ENCODE measurements around the gene MAP4K5. TPM values are rescaled to one million over a fixed set of nuclear protein-coding genes. Genes with fewer than 3 reads are reported as not detected.
A peak's percentile ranks its signal among the peaks of the same experiment; 100 is the strongest.

MAP4K5 gene
- polyA plus RNA-seq, 12 donors, result 25.7 to 85.5 (median 37.5) TPM; not detected in 1

- no peak for DNase-seq
Measured at GRCh38 chr14:50400461-50400860, 131.9 kb downstream of the MAP4K5 start.

DNA sequence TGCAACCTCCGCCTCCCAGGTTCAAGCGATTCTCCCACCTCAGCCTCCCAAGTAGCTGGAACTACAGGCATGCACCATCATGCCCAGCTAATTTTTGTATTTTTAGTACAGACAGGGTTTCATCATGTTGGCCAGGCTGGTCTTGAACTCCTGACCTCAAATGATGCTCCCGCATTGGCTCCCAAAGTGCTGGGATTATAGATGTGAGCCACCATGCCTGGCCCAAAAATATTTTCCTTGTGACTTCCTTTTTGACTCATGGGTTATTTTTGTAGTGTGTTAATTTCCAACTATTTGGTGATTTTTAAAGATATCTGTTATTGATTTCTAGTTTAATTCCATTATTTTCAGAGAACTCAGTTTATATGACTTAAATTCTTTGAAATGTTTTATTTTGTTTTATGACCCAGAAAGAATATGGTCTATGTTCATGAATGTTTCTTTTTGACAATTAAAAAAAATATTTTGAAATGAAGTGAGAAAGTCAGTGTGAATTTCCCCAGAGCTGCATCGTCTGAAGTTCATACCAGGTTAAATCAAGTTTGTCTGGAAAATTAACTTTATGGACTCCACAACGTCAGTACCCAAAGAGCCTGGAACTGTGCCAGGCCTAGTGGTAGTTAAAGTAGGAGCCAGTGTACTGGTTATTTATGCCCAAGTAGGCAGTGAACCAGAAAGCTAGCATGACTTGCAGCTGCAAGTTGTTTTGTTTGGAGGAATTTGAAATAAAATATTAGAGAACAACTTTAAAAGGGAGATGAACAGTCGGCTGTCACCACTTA, 132.9 kb downstream of the MAP4K5 start:
- no peak for DNase-seq

- no peak for DNase-seq
Measured at GRCh38 chr14:50398189-50398580, 134.2 kb downstream of the MAP4K5 start.

- no peak for DNase-seq
Measured at GRCh38 chr14:50397390-50398188, 134.8 kb downstream of the MAP4K5 start.

GRCh38 chr14:50396631-50397389, 135.6 kb downstream of the MAP4K5 start, which contains the start of gene CDKL1:
Gene CDKL1, minus strand, starts transcription at chr14:50396881. Its CDS starts 1,013 bp downstream, at chr14:50395868.
- DNase-seq, result peak; percentile 59

GRCh38 chr14:50395448-50395847, 136.9 kb downstream of the MAP4K5 start:
- no peak for DNase-seq

DNA sequence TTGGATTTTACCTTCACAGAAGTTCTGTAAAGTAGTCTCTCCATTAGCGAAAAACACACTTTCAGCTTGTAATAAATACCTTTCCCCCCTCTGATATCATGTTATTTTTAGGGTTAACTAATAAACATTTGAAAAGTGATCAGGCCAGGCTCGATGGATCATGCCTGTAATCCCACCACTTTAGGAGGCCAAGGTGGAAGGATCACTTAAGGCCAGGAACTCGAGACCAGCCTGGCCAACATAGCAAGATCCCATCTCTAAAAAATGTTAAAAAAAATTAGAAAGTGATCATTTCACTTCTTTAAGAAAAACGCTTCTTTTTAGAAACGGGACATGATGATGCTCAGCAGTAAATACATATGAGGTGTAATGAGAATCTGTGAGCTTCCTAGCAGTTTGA, 137.7 kb downstream of the MAP4K5 start:
- DNase-seq, result no peak

- no peak for DNase-seq
Measured at GRCh38 chr14:50389668-50390441, 142.5 kb downstream of the MAP4K5 start.

GRCh38 chr14:50388256-50388931, 144.0 kb downstream of the MAP4K5 start:
- DNase-seq, result no peak

DNA sequence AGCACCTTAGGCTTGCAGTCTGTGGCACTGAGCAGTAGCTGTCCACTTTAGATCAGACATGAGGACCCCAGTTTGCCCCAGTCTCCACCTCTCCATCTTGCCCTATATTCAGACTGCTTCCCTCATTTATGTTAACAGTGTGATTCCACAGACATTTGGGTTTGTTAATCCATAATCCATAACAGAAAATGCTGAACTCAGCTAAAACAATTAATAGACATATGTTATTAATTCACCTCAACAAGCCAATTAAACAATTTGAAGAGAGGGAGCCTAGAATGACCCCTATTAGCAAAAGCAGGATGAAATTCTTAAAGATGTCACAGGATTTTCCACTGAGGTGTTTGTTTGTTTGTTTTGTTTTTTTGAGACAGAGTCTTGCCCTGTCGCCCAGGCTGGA, 144.8 kb downstream of the MAP4K5 start:
- DNase-seq, result no peak

DNA sequence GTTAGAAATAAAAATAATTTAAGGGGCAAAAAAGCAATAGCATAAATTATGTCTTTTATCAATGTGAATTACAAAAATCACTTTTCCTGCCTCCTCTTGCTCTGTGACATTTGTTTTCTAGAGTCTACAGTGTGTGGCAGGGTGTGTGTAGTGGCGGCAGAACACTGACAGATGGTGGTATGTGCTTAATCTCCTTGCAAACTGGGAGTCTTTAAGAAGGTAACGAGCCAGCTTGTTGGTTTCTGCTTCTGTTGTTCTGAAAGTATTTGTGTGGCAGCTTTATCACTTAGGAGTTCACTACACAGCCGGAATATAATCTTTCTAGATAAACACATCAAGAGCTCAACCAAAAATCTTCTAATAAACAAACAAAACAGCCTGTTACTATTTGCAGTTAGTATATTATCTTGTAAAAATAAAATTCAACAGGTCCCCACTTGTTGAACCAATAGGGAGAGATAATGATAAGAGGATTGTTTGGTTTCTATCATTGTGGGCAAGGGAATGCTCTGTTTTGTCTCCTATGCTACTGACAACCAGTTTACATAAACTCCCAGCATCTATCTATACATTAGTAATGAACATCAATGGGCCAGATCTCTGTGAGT, 148.6 kb downstream of the MAP4K5 start:
- no peak for DNase-seq

- DNase-seq, result no peak
Measured at GRCh38 chr14:50381823-50382287, 150.5 kb downstream of the MAP4K5 start.

DNA sequence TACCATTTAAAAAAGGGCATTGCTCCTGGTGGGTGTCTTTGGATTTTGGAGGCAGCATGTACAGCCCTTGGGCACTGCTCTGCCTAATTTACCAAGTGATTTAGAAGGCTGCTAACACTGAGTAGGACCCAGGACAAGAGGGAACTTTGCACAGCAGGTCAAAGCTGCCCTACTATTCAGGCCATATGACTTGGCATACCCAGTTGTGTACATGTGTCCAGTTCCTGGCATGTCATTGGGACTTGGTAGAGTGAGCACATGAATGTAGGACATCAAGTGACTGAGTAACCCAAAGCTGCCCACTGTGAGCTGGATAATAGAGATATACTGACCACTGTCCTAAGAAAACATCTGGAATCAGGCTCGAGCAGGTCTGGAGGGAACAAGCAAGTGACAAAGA, 151.4 kb downstream of the MAP4K5 start:
- no peak for DNase-seq

- DNase-seq, result no peak
Measured at GRCh38 chr14:50380455-50380854, 151.9 kb downstream of the MAP4K5 start.

DNA sequence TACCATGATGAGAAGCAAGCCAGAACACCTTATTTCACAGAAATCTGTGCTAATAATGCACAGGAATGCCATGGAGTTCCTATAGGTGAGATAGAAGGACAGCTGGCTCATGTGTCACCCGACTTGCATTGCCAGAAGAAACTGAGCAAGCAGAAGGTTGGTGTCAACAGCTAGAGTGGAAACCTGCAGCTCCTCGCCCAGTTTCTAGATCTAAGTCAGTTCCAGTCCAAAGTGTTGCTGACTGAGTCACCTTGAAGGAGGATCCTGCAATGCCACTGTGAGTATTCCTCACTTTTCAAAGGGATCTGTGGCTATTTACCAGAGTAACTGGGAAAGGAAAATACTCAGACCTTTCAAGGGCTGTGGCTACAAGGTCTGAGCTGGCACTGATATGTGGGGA, 152.8 kb downstream of the MAP4K5 start:
- DNase-seq, result no peak

DNA sequence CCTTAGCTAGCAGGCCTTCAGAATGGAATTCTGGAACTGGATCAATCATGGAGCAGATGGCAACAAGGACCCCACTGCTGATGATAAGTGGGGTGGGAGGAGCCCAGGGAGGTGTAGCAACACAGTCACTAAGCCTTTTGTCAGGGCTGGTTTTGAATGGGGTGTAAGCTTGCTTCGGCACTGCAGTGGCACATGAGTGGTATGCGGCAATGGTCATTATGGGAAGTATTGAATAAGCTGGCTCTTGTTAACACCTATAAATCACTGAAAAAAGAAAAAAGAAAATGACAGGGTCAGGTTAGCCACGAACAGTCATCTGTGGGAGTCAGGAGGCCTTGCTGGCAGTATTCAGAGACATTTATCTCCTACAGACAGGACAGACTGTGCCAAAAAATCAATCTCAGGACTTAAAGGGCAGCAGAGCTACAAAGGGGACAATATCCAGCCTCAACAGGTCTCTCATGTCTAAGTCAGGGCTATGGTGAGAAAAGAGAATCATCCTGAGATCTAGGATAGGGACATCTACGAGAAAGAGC, 154.8 kb downstream of the MAP4K5 start:
- no peak for DNase-seq

GRCh38 chr14:50375760-50376159, 156.6 kb downstream of the MAP4K5 start:
- DNase-seq, result no peak

- DNase-seq, result no peak
Measured at GRCh38 chr14:50373959-50374358, 158.4 kb downstream of the MAP4K5 start.

DNA sequence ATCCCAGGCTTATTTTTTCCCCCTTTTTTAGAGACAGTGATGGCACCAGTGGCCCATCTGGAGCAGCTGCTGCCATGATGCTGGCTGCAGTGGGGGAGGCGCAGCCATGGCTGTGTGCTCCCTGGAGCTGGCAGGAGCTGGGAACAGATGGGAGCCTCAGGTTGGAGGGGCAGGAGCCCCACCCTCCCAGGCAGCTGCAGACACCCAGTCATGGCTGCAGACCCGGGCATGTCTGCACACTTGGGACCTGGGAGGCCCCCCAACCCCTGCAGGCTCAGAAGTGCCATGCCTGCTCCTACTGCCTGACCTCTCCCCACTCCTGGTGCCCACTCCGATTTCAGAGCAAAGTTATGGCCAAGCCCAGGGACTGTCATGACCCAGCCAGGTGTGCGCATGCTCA, 160.8 kb downstream of the MAP4K5 start:
- no peak for DNase-seq
